Uterus (tissue), 2 donors: ENCODE data around the gene APLNR.

ENCODE experiments used
- POLR2A ChIP-seq, 2 donors: fragments of 450-650 bp; IDR thresholded peaks; one replicate each; pipeline ENCODE4 v1.6.1; 2016; ENCODE audit warnings: antibody characterized with exemption in 2 of 2, mild to moderate bottlenecking in 1 of 2, moderate library complexity in 1 of 2
- TF ChIP-seq, protein P1 (sequence below), 4 experiments: fragments of 200-600 bp in 2 of 4; fragments of 450-650 bp in 2 of 4; sonication (generic) in 2 of 4; IDR thresholded peaks; one replicate each; pipeline ENCODE4 v1.5.1; 2016 to 2019; ENCODE audit warnings: antibody characterized with exemption in 4 of 4, mild to moderate bottlenecking in 2 of 4, moderate library complexity in 1 of 4

- TF ChIP-seq POLR2A (IDR thresholded peaks at IDR 0.05): no peak
- TF ChIP-seq, protein P1, sequence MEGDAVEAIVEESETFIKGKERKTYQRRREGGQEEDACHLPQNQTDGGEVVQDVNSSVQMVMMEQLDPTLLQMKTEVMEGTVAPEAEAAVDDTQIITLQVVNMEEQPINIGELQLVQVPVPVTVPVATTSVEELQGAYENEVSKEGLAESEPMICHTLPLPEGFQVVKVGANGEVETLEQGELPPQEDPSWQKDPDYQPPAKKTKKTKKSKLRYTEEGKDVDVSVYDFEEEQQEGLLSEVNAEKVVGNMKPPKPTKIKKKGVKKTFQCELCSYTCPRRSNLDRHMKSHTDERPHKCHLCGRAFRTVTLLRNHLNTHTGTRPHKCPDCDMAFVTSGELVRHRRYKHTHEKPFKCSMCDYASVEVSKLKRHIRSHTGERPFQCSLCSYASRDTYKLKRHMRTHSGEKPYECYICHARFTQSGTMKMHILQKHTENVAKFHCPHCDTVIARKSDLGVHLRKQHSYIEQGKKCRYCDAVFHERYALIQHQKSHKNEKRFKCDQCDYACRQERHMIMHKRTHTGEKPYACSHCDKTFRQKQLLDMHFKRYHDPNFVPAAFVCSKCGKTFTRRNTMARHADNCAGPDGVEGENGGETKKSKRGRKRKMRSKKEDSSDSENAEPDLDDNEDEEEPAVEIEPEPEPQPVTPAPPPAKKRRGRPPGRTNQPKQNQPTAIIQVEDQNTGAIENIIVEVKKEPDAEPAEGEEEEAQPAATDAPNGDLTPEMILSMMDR (IDR thresholded peaks at IDR 0.05): no peak
Observed at GRCh38 chr11:57190548-57190947, 46.5 kb downstream of the APLNR start.
